LNCAP (cell line): ENCODE results near the gene RAB3IL1.
A peak's percentile ranks its signal among the peaks of the same experiment; 100 is the strongest.

Source experiments
- TF ChIP-seq, protein P1 (sequence below): fragments of 450-650 bp; IDR thresholded peaks from 2 replicates; pipeline ENCODE4 v1.5.1; 2017; ENCODE audit warnings: mild to moderate bottlenecking

The RAB3IL1 gene

DNA sequence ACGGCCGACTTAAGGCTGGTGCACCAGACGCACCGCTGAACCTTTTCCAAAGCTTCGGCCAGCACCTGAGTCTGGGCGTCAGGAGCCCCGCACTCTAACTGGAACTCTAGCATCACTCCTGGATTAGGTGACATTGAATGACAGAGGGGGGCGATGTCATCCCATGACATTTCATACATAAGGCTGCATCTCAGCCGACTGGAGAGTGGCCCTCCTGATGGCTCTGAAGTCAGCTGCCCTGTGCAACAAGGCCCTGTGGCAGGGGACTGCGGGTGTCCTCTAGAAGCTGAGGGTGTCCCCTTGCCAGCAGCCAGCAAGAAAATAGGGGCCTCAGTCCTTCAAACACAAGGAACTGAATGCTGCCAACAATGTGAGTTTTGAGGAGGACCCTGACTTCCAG lies 16.0 kb downstream of the RAB3IL1 start:
- TF ChIP-seq, protein P1, sequence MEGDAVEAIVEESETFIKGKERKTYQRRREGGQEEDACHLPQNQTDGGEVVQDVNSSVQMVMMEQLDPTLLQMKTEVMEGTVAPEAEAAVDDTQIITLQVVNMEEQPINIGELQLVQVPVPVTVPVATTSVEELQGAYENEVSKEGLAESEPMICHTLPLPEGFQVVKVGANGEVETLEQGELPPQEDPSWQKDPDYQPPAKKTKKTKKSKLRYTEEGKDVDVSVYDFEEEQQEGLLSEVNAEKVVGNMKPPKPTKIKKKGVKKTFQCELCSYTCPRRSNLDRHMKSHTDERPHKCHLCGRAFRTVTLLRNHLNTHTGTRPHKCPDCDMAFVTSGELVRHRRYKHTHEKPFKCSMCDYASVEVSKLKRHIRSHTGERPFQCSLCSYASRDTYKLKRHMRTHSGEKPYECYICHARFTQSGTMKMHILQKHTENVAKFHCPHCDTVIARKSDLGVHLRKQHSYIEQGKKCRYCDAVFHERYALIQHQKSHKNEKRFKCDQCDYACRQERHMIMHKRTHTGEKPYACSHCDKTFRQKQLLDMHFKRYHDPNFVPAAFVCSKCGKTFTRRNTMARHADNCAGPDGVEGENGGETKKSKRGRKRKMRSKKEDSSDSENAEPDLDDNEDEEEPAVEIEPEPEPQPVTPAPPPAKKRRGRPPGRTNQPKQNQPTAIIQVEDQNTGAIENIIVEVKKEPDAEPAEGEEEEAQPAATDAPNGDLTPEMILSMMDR, result no peak

DNA sequence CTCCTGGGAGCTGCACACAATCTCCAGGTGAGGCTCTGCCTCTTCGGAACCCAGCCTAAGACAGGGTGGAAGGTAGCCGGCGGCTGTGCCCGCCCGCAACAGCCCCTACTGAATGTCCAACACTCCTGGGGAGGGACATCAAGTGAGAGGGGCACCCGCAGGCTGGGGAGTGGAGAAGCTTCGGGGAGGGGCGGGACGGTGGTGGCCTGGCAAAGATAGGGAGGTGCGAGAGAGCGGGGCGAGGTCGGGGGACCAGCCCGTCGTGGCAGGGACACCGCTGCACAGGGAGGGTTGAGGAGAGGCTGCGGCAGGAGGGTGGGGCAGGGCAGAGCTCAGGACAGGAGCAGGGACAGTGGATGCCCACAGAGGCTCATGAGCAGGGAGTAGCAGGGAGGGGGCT lies 17.1 kb downstream of the RAB3IL1 start:
- TF ChIP-seq, protein P1, result no peak

DNA sequence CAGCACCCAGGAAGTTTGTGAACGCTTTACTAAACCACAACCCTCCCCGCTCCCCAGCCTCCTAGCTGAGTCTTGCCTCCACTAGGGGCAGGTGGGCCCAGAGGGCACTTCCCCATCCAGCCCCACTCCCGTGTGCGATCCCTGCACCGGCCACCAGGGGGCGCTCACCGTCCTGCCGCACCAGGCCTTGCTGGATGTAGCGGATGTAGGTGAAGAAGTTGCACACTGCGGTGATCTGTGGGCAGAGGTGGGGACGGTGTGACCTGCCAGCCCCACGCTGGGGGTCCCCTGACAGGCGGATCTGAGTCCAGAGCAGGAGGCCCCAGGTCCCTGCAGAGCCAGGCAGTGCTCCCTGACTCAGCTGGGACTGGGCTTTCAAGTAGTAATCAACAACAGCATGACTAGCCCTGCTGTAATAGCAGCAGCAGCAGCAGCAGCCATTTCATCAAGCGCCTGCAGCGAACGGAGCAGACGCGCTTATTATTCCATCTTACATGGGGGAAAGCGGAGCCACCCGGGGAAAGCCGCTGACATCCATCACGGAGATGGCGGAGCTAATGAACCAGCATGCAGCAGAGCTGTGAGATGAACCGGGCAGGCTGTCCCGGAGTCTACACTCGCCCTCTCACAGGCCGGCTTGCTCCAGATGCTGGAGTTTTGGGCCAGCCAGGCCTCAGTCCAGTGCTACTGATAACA lies 18.1 kb downstream of the RAB3IL1 start:
- TF ChIP-seq, protein P1, result peak; percentile 99

DNA sequence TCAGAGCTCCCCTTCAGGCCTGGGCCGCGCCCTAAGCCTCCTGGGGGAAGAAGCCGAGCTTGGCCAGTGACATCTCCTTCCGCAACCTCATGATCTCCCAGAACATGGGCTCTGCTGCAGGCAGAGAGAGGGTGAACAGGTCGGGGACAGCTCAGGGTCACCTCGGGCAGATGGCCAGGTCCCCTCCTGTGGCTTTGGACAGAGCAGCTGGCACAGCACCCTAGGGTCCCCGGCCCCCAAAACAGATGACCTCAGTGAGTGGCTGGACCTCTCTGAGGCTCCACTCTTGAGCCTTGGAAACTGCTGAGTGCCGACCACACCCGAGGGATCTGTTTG lies 19.2 kb downstream of the RAB3IL1 start:
- TF ChIP-seq, protein P1, result no peak

DNA sequence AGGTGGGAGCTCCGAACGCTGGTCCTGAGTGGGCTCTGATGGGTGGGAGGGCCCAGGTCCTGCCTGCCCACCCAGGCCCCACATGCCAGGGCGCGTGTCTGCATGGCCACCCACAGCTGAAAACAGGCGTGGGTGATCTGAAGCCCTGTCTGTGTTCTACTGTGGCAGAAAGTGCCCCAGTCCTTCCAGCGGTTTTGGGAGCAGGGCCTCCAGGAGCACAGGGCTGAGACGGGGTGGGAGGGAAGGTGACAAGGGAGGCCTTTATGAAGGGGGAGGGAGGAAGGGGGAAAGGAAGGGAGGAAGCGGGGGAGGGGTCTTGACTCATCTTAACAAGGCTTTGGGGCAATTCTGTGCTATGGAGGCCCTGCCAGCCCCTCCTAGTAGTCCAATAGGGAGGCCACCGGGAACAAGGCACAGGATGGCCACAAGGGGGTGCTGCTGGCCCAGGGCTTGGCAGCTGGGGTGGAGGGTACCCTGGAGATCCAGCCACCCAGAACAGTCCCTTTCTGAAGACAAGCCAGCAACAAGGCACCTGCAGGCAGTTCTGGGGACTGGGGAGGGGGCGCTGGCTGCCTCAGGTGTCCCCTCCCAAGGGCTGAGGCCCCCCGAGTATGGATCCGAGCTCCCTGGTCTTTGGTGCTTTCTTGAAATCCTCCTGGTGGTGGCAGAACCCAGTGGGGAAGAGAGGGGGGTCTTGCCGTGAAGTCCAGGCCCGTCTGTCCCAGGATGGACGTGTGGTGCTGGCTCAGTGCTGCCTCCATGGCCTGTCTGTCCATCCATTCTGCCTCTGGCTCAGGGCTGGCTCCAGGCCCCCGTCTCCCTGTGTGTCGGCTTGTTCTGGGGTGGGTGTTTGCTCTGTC lies 19.7 kb downstream of the RAB3IL1 start:
- TF ChIP-seq, protein P1, result peak; percentile 89

DNA sequence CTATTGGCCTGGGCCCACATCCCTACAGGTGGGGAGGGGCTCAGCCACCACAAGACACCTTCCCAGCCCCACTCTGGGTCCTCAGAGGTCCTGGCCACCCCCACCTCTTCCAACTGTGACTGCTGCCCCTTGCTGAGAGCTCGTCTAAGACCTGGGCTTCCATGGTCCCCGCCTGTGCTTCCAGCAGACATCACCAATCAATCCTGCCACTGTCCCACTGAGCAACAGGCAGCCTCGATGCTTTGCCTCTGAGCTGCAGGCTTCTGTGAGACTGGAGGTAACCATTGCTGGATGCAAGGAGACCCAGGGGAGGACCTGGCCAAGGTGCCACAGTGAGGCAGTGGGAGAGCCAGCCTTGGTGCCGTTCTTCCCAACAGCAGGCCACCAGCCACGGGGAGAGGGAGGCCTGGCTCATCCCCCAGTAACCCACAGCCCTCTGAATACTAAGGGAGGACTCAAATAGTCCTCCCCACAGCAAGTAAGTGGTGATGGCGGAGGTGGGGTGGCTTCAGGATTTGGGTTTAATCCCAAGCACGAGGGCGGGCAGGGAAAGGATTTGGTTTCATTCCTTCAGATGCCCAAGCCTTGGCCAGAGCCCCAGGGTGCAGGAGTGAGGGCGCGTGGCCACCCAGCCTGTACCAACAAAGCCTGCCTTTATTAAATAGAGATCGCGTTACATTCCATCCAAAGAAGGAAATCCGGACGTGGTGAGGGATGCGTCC lies 20.5 kb downstream of the RAB3IL1 start:
- TF ChIP-seq, protein P1, result no peak

DNA sequence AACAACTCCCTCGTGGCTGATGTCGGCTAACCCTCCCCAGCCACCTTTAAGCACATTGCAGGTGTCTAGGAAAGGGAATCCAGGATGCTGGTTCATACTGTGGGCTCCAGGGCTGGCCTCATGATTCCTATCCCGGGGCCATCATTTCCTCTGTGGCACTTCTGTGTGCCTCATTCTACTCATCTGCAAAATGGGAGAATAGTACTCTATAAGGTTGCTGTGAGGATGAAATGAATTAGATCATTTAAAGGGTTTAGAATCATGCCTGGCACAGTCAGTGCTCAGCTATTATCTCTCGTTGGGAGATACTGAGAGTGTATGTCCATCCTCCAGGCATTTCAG lies 21.7 kb downstream of the RAB3IL1 start:
- TF ChIP-seq, protein P1, result no peak
